LHCN-M2 (cell line): Measurements from ENCODE around the gene TEAD3. TPM values are rescaled to one million over a fixed set of nuclear protein-coding genes. Genes with fewer than 3 reads are reported as not detected.

Experiments used
- DNase-seq: peaks from one replicate; pipeline ENCODE4 v3.0.0-alpha.2; 2012; ENCODE audit warnings: low read depth
- total RNA-seq: library from RNA; depleted of rRNA; stranded (reverse); fragments of >200 nt; gene quantifications from 2 replicates; pipeline ENCODE4 v1.2.3, GENCODE V29; 2014

Gene TEAD3
- total RNA-seq, 1 experiment from 2014 or later, result 17.5 TPM

DNA sequence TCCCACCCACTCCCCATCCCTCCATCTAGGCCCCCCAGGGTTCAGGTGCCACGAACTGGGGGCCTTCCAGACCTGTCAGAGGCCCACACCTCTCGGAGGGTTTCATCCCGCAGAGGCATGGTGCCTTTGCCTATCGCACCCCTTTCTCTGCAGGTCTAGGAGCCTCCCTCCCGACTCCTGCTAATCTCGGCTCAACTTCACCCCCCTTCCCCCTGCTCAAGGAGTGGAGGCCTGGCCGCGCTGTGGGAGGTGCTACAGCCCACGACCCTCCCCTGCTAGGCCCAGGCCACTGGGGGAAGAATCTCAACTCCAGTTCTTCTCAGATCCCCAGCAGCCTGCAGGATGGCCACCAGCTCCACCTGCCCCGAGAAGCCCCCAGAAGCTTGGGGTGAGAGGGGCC lies 15.9 kb upstream of the TEAD3 start, which contains the start of gene TULP1:
Gene TULP1 (minus strand): TSS at position 157 of the 400 bp plus-strand sequence. CDS start 38 bp downstream, at position 119.
- no peak for DNase-seq

DNA sequence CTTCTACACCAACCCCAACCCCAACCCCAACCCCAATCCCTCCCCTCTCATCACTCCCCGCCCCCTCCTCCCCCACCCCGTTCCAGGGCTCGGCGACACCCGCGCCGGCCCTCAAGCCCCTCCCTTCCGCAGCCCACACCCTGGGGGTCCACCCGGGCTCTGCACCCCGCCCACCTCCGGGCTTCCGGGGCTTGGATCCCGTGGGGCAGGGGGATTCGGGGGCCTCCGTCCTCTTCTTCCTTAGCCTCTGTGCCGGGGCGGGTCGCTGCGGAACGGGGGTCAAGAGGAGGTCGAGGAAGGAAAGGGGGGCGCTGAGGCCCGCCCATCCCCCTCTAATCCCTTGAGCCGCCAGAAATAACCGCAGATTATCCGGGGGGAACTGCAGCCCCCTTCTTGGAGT lies 15.1 kb upstream of the TEAD3 start:
- DNase-seq, result no peak

DNA sequence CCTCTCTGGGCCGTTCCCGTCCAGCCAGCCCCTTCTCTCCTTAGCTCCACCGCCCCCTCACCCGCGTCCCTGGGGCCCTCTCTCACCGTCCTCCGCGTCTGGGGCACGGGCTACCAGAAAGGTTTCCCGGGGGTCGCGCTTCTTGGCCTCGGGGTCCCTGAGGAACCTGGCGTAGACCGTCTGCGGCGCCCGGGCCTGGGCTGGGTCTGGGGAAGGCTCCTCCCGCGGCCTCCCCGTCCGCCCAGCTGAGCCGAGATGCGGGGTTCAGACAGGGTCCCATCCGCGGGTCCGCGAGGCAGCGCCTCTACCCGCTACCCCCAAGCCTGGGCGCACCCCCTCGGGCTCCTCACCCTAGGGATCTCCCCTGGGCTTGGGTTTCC lies 14.7 kb upstream of the TEAD3 start:
- no peak for DNase-seq

DNA sequence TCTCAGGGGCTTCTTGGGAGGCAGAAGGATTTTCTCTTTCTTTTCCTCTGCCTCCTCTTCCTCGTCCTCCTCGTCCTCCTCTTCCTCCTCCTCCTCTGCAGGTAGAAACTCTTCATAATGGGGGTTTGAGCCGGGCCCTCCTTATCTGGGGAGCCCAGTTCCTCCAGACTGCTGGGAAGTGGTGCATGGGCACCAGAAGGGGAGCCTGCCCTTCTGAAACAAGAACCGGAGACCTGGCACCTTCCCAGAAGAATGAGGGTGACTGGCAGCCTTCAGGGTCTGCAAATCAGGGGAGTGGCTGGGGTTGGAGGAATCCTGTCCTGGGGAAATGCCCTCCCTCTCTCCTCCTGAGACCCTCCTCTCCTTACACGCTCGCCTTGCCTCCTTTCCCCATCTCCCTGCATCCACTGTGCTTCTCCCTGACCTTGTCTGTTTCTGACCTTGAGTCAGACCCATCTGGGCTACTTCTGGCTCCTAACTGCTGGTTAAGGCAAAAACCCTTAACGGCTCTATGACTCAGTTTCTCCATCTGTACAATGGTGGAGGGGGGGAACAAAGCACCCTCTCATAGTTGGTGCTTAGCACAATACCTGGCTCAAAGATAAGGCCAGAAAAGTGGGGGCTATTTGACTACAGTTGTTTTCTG lies 14.2 kb upstream of the TEAD3 start:
- no peak for DNase-seq

DNA sequence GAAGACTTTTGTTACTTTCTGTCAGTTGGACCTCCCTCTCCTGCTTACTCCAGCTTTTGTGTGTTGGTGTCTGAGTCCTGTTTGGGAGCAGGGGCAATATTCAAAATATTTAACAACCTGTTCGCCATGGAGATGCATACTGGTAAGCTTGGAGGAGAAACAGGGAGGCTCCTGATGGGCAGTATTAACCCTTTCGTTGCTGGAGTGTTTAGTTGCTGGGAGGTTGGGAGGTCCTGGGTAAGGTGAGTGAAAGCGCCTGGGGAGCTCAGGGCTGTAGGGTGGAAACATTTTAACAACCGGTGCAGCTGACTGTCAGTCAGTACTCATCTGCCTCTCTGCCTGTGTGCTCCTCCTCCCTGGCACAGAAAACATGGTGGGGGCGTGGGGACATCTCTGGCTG lies 11.7 kb upstream of the TEAD3 start:
- no peak for DNase-seq

DNA sequence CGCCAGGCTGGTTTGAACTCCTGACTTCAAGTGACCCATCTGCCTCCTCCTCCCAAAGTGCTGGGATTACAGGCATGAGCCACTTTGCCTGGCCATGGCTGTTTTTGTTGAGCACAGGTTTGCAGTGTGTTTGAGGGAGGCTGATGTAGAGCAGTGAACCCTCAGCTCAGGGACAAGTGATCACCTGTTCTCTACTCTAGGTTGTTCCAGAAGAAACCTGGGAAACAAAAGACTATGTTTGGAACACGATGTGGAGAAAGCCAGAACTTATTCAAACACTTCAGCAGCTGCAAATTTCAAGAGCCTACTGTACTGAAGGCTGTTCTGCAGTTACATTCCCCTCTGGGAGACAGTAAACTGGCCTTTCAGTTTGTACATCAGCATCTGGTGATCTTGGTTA lies 11.1 kb upstream of the TEAD3 start:
- DNase-seq, result no peak

DNA sequence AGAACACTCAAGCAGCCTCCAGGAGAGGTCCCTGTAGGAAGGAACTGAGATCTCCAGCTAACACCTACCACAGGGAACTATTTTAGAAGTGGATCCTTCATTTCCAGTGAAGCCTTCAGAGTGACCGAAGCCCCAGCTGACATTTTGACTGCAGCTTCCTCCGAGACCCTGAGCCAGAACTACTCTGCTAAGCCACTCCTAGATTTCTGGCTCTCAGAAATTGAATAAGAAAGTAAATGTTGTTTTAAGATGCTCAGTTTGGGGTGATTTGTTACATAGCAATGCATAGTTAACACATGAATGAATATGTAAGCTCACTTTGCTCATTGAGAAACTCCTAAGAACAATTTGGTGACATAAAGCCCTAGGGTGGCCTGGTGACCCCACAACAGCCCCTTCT lies 10.3 kb upstream of the TEAD3 start:
- no peak for DNase-seq

DNA sequence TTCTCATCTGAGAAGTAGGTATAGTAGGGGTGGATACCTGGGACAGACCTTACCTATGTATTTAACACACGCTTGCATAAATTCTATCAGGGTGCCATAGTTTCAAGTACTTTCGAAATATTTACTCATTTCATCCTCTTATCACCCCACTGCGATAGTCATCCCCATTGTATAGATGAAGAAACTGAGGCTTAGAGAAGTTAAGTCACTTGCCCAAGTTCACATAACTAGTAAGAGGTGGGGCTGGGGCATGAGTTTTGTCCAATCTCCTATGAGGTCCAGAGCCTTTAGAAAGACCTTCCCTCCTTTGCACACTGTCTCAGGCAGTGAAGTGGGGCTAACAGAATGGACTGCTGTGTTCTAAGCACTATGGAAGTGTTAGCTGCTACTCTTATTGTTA lies 9.7 kb upstream of the TEAD3 start:
- DNase-seq, result no peak

DNA sequence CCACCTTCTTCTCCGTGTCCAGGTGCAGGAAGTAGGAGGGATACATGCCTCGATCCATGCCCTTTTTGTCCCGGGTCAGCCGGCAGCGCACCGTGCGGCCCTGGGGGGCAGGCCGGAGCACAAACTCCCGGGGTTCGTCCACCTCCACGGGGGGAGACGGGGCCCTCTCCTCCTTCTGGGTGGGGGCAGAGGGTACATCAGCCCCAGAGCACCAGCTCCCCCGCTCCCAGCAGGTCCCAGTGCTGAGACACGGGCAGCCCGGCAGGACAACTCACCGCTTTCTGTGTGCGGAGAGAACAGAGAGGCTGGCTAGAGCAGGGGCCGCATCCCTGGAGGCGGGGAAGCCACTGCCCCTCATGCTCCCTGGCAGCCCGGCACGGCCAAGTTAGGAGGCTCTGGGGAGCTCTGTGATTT lies 9.1 kb upstream of the TEAD3 start:
- no peak for DNase-seq

DNA sequence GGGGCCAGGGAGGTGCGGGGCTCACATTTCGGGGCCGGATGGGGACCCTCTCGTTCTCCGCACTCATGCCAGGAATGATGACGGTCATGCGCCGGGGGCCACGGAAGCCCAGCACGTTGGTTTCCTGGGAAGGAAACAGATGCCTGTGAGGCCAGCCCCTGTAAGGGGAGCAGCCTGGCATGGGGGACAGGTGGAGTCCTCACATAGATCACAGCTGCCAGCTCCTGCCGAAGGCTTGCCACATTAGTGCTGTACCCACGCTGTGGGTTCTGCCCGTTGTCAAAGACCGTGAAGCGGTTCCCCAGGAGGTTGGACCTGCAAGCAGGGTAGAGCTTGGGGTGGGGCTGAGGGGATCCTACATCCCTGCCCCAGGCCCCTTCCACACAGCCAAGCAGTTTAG lies 6.7 kb upstream of the TEAD3 start:
- DNase-seq, result peak; percentile 15

DNA sequence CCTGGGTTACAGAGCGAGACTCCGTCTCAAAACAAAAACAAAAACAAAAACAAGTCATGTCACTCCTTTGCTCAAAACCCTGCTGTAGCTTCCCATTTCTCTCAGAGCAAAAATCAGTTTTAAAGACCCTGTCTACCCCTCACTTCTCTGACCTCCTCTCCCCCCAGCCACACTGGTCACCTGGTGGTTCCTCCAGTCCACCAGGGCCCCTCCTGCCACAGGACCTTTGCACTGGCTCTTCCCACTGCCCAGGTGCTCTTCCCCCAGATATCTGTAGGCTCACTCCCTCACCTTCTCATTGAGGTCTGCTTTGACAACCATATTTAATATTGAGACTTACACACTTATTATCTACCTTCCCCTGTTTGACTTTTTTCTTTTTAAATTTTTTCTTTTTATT lies 4.9 kb upstream of the TEAD3 start:
- DNase-seq, result no peak

DNA sequence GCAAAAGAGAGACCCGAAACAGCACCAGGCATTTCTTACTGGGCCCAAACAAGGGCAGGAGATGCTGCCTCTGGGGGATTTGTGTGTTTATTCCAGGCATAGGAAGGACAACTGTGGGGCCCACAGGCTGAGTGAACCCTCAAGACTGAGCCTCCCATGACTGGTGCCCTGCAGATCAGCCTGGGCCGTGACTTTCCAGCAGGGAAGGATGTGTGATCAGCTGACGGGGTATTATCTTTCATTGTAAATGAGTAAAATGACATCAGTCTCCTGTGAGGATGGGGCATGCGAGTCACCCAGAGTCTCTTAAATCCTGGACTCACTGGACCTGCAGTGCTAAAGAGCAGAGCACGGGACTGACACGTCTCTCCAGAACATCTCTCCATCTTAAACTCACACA lies 3.9 kb upstream of the TEAD3 start:
- DNase-seq, result peak; percentile 78

DNA sequence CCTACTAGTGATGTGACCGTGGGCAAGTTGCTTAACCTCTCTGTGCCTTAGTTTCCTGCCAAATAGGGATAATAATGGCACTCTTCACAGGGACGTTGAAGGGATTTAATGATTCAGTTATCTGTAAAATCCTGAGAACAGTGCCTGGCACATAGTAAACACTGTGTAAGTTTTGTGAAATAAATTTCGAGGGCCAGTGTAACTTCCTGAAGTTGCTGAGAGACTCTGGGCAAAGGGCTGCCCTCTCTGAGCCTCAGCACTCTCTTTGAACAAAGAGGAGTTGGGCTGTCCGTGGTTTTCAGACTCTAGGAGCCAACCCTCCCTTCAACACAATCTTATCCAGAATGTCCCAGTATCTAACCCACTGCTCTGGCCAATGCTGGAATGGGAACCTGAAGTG lies 2.5 kb upstream of the TEAD3 start:
- no peak for DNase-seq

DNA sequence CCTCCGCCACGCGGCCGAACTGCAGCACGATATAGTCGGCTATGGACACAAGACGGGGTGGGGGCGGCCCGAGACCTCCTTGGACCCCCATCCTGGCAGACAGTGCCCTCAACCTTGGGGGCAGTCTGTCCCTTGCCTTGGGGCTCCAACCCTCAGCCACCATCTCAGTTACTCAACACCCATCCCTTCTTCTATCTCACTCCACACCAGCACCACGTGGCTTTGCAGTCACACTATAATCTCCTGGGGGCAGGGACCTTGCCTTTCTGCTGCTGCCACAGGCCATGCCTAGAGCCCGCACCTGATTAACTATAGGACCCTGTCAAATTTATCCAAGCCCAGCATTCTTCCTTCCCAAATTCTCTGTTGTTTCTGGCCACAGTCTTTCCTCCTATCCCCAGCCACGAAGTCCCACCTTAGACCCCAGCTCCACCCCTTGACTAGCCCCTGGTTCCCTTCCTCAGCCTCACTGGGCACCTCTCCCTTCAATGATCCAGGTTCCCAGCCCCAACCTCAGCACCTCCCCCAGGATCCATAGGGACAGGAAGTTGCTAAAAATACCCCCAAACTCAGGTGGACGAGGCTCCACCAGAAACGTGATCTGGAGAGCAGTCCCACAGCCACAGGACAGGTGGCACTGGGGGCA lies 1.7 kb upstream of the TEAD3 start:
- no peak for DNase-seq

DNA sequence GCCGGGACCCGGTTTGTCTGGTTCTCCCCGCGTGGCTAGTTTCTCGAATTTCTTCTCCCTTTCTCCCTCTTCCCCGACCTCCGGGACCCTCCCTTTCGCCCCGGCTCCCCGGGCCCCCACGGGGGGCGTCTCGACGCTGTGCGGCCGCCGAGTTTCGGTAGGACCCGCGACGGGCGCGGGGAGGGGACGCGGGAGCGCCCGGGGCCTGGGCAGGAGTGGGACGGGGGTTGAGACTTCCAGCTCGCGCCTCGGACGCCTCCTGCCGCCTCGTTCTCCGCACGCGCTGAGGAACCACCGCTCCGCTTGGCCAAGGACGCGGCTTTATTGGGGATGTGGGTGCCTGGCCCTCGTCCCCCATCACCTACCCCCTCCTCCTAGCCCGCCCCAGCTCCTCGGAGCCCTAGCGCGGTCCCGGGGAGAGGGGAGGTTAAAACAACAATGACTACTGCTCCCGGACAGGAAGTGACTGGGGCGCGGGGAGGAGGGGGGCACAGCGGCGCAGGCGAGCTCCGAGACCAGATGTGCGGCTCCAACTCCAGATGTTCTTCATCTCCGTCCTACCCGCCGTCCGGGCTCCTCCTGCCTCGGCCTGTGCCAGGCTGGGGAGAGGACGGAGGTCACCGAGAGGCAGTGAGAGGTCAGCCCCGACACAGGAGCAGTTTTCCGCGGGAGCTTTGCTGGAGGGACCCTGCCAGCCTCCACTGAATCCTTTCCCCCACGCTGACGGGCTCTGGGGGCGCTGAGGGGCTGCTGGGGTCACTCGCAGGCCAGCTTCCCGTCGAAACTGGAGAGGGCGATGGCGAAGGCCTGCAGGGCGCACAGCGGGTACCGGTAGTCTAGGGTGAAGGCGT lies 917 bp upstream of the TEAD3 start:
- peak; percentile 73 for DNase-seq

DNA sequence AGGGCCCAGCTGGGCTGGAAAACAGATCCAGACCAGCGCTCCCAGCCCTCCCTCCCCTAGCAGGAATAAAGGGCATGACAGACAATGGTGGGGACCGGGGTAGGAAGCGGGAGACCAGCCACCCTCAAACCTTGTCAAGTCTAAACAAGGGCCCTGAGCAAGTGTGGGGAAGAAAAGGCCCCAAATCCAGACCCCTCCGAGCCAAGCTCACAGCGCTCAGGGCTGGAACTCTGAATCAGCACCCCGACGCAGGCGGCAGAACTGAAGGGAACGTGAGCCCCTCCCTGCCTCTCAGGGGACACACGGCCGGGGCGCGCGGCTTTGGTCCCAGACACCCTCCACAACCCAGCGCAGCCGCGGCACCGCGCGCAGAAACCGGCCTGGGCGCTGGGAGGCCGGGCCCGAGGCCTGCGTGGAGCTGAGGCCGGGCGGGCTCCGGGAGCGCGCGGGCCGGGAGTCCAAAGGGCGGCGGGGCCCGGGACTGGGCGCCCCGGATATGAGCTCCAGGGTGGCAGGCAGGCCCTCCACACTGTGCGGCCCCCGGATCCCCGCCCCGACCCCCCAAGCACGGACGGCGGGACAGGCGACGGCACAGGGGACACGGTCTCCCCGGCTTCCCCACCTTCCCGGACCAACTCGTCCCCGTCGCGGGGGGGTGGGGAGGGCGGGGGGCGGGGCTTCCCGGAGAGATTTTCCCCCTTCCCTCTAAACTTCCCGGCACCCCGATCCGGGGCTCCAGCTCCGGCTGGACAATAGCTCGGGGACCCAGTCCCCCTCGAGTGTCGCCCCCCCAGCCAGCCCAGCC lies 641 bp downstream of the TEAD3 start:
- peak; percentile 50 for DNase-seq

DNA sequence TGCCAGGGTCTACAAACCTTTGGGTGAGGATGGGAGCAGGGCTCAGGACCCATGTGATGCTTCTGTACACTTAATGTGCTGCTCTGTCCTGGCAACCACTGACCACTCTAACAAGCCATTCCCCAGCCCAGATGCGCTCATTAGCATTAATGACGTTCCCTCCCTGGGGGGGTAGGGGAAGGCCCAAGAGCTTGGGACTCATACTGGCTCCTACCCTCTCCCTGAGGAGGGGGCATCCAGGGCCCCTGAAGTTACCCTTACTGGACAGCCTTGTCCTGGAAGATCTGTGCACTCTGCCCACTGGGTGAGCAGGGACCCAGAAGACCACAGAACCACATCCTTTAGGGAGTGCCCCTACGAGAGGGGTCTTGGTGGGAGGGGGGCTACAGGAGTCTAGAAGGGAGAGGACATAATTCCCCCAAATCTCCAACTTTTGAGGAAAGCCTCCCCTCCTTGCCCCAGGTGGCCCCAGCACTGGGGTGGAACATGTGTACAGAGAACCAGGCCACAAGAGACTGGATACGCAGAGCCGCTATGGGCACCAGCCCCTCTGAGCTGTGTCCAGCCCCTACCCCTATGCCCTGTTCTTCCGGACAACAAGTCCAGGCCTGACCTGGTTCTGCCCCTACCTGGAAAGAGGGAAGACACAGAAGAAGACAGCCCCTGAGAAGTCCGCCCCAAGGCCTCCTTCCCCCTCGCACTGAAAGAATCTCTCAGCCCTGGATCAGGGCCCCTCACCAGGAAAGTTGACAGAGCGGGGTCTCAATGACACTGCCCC lies 1.4 kb downstream of the TEAD3 start:
- no peak for DNase-seq

DNA sequence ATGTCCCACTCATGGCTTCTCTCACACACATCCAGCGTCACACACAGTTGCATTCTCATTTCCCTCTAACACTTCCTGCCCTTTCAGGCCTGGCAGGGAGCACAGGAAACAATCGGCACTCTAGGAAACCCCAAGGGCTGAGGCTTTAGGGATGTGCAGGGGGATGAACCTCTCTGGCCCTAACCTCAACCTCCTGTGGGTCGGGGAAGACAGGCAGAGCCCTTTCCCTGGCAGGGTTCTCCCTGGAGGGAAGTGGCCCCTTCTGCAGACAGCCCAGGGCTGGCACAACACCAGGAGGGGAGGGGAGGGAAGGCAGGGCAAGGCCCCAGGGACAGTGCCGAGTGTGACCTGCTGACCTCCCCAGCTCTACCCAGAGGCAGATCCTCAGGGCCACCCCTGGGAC lies 2.7 kb downstream of the TEAD3 start:
- DNase-seq, result peak; percentile 40

DNA sequence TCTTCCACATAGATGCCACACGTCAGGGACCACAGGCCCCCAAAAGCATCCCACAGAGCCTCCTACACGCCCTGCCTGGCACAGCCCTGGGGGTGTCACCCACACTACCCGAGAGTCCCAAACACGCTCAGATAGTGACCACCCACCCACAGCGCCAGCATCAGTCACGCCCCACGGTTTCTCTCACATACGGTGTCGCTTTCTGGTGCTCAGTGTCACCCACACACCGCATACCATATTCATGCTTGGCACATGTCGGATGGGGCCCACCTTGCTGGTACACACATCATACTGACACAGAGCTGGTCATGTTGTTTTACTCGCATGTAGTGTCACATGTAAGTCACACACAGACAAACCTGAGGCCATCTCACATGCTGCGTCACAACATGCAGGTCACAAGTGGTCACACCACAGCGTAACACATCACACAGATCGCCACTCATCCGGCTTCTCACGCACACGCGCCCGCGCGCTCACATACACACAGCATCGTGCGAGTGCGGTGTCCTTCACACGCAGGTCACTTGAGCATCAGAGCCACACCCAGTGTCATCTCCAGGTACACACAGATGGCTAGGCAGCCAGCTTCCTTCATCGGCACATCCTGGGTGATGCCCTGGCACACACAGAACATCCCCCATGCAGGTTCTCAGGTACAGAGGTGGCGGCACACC lies 3.4 kb downstream of the TEAD3 start:
- DNase-seq, result no peak

DNA sequence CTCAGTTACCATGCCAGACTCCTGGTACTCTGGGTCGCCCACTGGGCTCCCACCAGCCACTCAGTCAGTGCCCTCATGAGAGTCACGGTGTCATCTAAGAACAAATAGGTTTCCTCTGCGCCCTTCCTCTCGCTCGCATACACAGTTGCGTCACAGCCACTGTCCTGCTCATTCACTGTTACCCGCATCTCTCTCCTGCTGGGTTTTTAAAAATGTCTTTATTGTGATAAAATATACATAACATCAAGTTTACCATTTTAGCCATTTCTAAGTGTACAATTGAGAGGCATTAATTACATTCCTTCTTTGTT lies 4.0 kb downstream of the TEAD3 start:
- no peak for DNase-seq
